CD4-positive, alpha-beta T cell treated with Interleukin-10 for 1 hour (primary cell): ENCODE data around the gene CR1L.
"Not testable (repeated sequence)": the region's sequence is repeated elsewhere in the genome, so short reads cannot be mapped to it uniquely, and the experiment has no call there.

Experiments
- DNase-seq: peaks from one replicate; pipeline ENCODE4 v3.0.0-alpha.2; 2020

The CR1L gene

DNA sequence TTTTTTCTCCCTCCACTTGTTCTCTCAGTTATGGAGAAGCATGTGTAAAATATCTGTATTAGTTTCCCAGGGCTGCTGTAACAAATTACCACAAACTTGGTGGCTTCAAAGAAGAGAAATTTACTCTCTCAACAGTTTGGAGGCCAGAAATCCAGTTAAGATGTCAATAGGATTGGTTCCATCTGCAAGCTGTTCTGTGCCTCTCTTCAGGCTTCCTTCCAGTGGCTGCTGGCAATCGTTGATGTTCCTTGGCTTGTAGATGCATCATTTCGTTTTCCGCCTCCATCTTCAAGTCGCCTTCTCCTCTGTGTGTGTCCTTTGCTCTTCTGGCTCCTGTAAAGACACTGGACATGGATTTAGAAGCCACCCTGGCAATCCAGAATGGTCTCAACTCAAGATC lies 45.6 kb downstream of the CR1L start:
- DNase-seq: not testable (repeated sequence)

DNA sequence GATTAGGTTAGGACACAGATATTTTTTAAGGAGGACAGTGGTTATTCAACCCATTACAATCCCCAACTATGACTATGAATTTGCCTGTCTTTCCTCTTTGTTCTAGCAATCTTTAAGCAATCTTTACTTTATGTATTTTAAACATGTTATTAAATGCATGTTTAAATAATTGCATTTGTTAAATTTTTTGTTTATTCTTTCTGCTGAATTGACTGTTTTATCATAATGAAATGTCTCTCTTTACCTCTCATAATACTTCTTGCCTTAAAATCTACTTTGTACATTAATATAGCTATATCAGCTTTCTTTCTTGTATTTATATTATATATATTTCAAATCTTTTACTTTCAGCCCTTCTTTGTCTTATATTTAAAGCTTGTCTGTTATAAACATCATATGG lies 46.1 kb downstream of the CR1L start:
- DNase-seq: no peak

DNA sequence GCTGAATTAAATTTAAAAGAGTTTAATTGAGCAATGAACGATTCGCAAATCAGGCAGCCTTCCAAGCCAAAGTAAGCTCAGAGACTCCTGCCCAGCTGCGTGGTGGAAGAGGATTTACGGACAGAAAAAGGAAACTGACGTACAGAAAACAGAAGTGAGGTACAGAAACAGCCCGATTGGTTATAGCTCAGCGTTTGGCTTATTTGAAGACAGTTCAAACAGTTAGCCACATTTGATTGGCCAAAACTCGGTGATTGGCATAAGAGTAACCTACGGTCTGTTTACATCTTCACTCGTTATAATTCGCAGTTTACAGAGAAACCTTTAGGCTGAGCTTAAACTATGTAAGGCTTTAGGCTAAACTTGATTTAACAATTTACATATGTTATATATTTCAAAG lies 46.9 kb downstream of the CR1L start:
- no peak for DNase-seq

DNA sequence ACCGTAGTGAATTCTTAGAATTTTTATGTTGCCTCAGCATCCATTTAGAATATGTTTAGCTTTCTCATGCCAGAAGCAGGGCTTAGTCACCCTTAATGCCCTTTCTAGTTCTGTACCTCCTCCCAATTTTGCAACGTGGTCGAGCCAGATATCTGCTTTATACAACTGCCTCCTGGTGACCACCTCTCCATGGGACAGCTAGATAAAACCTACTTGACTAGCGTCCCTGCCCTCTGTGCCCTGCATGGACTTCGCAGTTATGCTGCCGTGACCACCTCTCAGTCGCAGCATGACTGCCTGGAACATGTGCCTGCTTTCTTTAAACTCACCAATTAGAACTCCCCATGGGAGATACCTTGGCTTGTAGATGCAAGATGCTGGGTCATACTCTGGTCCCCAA lies 47.4 kb downstream of the CR1L start:
- DNase-seq: not testable (repeated sequence)

DNA sequence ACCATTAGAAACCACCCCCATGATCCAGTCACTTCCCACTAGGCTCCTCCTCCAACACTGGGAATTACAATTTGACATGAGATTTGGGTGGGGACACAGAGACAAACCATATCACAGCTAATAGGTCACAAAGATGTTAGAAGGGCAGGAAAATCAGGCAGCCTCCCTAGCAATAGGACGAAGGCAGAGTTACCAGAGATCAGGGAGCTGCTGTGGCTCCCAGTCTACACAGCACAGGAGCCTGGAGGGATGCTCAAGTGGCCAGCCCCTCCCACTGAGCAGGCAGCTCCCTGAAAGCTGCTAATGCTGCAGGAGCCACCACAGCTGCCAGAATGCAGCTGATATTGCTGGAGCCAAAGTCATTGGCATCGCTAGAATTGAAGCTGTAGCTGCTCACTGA lies 51.0 kb downstream of the CR1L start:
- no peak for DNase-seq

DNA sequence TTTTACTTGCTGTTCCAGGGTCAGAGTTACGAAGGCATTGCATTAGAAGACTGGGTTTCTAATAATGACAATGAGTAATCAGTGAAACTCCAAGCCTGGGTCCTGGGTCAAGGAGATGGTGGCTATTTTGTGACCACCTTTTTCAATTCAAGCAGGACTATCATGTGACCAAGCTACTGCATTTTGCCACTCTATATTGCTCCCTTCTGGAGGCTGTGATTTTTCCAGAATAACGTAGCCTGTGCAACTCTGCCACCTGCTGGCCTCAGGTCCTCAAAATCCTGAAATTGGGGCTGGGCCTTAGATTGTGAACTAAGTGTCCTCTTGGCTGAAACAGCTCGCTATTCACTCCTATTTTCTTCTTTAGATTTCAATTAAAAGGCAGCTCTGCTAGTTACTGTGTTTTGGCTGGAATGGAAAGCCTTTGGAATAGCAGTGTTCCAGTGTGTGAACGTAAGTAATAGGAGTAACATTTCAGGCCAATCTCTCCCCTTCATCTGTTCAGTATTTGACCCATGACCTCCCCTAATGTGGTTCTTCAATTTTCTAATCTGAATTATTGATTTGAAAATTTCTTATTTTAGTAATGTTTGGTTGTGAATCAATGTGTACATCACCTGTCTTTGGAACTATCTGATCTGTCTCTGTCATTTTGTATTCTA lies 54.0 kb downstream of the CR1L start:
- DNase-seq: peak; percentile 20

DNA sequence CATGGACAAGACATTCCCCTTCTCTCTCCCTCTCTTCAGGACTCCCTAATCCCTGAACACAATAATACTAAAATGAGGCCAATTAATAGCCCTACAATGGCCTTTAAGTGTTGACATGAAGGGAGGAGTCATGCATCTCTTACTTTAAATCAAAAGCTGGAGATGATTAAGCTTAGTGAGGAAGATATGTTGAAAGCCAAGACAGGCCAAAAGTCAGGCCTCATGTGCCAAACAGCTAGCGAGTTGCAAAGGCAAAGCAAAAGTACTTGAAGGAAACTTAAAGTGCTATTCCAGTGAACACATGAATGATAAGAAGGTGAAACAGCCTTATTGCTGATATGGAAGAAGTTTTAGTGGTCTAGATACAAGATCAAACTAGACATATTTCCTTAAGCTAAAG lies 57.4 kb downstream of the CR1L start:
- no peak for DNase-seq

DNA sequence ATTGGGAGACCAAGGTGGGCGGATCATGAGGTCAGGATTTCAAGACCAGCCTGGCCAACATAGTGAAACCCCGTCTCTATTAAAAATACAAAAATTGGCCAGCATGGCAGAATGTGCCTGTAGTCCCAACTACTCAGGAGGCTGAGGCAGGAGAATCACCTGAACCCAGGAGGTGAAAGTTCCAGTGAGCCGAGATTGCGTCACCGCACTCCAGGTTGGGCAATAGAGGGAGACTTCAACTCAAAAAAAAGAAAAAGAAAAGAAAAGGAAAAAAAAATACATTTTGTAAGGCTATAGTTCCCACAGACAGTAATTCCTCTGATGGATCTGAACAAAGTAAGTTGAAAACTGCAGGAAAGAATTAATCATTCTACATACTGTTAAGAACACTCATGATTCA lies 58.8 kb downstream of the CR1L start:
- no peak for DNase-seq

DNA sequence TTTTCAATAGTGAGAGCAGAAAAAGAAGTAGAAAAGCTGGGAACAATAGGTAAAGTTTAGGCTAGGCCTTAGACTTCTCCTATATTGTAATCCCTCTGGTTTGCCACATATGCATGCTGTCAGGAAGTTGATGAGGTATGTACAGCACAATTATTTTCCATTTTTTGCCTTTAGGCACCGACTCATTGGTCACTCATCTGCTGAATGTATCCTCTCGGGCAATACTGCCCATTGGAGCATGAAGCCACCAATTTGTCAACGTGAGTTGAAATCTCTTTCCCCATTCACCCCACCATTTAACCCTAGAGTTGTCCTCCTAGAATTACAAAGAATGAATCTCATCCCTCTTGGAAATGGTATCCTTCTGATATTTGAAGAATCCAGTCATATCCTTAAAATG lies 63.1 kb downstream of the CR1L start:
- not testable (repeated sequence) for DNase-seq

DNA sequence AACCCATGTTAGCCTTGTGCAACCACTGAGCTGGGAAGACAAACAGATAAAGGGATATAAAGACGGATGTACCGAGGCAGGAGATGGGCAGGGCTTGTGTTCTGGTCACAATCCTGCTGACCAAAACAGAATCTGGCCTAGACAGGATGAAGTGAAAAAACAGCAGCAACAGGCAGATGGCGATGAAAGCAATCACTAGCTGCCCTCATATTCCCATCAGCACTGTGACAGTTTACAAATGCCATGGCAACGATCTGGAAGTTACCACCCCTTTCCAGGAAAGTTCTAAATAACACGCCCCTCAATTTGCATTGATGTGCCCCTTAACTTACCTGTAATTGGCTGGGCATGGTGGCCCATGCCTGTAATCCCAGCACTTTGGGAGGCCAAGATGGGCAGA lies 66.4 kb downstream of the CR1L start:
- peak; percentile 7 for DNase-seq

DNA sequence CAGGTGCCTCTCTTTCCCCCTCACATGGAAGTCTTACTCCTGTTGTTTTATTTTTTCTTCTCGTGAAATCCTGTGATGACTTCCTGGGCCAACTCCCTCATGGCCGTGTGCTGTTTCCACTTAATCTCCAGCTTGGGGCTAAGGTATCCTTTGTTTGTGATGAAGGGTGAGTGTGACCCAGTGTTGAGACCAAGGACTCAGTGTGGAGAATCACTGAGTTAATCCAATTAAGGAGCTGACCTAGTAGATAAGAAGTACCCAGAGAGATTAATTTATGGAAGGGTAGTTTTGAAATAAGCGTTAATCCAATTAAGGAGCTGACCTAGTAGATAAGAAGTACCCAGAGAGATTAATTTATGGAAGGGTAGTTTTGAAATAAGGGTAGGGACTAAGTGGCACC lies 67.8 kb downstream of the CR1L start:
- not testable (repeated sequence) for DNase-seq

DNA sequence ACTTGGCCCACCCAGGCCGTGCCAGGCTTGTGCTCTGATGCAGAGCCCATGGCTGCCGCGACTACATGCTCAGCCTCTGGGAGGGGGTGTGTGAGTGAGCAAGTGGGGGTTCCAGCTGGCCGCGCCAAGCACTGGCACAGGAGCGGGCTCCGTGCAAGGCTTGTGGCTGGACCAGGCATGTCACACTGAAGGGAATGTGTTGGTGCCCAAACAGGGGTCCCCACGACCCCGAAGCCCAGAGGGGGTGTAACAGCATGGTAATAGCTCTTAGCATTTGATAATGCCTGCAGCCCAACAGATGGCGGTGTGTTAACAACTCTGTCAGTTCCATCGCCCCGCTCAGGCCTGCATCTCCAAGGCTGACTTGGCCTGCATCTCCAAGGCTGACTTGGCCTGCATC lies 68.6 kb downstream of the CR1L start:
- DNase-seq: no peak

DNA sequence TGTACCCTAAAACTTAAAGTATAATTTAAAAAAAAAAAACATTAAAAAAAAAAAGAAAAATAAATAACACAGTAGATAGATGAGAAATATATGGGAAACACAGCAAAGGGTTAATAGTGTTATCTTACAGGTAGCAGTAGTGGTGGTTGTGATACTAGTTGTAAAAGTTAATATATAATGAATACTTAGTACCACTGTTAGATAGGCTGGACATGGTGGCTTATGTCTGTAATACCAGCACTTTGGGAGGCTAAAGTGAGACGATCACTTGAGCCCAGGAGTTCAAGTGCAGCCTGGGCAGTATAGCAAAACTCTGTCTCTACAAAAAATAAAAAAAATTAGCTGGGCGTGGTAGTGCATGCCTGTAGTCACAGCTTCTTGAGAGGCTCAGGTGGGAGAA lies 74.3 kb downstream of the CR1L start:
- no peak for DNase-seq

DNA sequence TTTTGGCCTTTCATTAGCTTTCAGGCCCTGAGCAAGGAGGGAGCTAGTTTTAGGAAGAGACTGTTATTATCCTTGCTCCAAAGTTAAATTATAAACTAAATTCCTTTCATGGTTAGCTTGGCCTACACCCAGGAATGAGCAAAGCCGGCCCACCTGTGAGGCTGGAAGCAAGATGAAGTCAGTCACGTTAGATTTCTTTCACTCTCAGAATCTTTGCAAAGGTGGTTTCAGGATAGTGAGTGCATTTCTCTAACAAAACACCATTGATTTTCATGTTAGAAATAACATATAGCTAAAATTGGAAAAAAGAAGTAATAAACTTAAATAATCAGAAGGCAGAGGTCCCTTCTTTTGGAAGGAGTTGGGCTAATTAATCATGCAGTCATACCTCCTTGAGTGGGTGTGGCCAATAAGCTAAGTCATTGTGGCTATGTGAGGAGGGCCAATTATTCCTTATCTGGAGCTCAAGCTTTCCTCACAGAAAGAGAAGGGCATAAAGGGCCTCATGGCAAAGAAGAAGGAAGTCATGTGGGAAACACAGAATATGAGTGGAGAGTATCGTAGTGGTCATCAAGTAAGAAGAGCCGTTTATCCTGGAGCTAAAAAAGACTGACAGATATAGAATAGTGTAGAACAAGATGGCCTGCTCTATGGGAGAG lies 83.4 kb downstream of the CR1L start:
- not testable (repeated sequence) for DNase-seq

DNA sequence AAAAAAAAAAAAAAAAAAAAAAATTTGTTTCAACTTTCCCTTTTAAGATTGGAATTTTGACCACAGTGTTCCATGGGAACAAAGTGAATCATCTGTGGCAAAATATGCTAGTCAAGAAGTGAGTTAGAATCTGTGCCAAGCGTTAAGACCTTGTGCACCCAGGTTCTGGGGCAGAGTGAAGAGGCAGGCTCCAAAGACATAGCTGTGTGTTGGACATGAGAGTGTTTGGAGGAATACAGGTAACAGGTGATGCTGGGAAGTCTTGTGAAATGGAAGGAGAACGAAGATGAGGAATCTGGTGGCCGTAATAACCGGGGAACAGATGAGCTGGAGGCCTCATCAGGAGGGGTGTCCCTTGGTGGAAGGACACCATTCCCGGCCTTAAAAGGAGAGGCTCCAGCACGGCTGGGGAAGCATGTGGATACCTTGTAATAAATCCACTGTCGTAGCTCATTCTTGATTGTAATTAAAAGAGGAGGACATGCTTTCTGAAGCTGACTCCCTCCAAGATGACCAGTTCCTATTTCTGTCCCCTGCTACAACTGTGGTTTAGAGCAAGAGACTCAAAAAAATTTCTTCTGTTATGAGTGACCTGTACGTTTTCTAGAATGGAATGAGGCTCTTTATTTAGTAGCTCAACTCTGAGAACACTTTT lies 92.7 kb downstream of the CR1L start:
- DNase-seq: not testable (repeated sequence)

DNA sequence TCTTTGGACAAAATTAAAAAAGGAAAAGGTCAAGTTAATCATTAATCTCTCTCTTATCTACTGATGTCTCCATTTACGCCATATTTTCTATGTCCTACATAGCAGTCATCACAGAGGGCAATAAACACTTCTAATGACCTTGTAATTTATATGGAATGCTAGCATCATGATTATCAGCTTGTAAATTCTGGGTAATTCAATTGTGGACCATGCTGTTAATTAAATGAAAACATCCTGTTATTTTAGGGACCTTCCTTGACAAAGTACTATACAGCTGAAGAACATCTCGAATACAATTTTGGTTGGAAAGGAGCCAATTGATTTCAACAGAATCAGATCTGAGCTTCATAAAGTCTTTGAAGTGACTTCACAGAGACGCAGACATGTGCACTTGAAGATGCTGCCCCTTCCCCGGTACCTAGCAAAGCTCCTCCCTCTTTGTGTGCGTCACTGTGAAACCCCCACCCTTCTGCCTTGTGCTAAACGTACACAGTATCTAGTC lies 93.3 kb downstream of the CR1L start:
- peak; percentile 37 for DNase-seq

DNA sequence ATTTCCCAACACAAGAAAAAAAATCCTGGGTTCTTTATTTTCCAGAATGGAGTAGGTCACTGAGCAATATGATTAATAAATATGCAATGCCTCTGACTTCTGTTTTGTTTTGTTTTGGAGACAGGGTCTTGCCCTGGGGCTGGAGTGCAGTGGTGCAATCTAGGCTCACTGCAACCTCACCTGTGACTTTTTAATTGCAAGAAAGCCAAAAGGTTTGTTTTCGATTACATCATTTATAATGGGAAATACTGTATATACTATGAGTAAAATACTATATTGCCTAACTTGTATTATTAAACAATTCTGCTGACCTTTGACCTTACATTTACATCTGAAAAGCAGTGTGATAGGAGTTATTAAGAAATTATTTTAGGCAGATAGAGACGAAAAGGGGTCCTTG lies 95.3 kb downstream of the CR1L start:
- no peak for DNase-seq

DNA sequence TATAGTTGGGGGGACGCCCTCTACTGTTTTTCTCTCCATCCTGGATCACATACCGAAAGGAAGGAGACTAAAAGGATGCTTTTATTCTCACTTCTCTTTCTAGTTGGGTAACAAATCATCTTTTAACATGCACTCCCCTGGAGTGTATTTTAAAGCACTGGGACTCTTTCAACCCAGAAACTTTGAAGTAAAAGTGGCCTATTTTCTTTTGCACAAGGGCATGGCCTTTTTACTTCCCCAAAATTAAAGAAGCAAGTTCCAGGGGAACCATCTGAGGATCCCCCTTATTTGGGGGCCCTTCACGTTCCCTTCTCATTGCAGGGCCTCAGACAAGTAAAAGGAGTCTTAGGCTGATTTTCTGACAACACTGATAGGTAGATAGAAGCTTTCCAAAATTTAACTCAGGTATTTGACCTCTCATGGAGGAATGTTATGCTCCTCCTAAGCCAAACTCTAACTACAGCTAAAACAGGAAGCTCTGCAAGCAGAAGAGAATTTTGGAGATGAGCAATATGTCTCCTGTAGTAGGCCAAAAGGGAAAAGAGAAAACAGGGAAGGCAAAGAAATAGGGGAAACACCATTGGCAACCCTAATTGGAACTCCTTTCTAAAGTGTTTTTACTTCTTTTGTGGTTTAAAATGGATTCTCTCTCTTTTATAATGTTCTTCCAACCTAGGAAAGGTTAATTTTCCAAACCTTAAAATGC lies 98.1 kb downstream of the CR1L start:
- no peak for DNase-seq

DNA sequence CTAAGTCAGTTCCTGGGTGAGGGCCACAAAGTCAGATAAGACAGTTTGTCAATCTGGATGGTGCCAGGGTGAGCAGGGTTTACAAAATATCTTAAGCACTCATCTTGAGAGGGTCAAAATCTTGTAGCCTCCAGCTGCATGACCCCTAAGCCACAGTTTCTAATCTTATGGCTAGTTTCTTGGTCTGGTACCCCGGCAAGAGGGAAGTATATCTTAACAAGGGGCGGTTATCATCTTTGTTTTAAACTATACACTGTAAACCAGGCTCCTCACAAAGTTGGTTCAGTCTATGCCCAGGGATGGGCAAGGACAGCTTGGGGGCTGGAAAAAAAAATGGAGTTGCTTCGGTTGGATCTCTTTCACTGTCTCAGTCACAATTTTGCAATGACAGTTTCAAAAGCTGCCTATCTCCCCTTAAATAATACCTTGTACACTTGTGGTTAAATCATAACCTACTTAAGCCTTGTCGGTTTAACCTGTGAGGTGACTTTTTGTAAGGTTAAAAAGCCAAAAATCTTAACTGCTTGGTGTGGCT lies 99.1 kb downstream of the CR1L start:
- no peak for DNase-seq

DNA sequence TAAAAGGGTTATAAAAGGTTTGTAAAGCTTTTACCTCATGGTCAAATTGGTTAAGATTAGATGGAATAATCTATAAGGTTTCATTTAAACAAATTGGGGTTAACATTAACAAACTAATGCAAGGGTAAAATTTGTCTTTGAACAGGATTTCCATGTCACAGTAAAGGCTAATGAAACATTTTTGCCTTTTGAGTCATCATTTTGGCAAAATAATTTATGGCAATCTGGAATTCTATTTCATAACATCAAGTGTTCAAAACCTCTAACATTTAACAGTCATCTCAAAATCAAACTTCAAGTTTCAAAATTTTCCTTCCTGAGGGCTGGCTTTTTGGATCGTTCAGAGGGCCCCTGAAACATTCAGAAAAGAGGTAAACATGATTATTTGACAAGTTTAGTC lies 100.4 kb downstream of the CR1L start:
- DNase-seq: no peak

DNA sequence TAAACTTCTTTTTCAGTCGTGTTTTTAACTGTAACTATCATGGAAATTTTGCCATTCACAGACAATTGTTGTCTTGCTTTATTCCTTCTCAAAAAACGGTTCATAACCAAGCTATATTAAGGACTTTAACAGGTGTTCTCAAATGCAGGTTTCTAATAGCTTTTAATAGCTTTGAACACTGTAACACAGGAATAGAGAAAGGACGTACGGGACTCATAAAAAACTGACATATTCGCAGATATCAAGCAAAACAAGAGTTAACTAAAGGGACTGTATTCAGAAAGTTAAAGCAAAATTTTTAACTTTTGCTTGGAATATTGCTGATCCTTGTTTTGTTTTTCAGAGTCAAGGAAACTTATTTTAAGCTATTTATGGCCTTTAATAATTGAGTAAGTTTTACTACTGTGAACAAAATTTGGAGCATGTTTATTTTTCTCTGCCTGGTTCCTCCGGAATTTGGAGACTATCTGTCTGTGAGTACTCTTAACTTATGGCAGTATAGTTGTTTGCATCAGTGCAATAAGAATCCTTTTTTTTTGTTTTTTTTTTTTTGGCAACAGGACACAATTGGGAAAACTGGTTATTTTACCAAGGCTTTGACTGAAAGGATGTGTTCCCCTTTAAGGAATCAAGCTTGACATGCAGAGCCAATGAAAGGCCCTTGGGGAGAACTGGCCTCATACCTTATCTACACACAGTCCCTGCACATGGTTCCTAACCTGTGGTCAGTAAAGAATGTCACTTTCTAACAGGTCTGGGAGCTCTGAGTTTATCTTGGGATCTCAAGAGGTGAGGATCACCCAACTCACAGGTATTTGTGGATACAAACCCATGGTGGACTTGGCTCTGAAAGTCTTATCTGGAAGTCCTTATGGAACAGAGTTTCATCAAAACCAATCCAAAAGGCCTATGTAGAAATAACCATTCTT lies 101.2 kb downstream of the CR1L start:
- DNase-seq: no peak
